Measurements from ENCODE around the gene SERPINA4. TPM values are rescaled to one million over a fixed set of nuclear protein-coding genes. Genes with fewer than 3 reads are reported as not detected.

Gene SERPINA4
- total and polyA plus RNA-seq, 2 of the 13 experiments (the other 11 are each of a cell fraction or from before 2014, with no cell fraction given): 39.1 to 57.8 TPM

DNA sequence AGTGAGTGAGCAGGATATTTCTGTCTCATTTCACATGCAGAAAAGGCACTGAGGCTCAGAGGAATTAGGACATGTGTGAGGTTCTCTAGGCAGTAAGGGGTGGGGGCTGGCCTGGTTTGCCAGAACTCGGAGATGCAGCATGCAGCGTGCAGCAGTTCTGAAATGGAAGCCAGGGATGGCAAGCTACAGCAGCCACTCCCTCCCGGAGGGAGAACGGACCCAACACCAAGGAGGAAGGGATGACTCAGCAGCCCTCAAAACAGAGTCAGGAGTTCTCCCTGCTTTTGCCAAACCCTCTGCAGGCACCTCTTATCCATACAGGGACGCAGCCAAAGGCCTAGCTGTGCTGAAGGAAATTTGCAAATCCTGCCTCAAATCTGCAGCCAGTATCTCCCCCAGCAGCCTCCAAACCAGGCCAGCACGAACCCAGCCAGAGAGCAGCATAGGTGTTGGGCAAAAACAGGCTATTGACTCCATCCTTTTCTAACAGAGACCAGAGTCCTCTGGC is 40.7 kb downstream of the SERPINA4 start (continued):
- TF ChIP-seq TOE1 (CRISPR knock-in tag; IDR thresholded peaks at IDR 0.05) (no peak), PPARG (CRISPR knock-in tag; conservative IDR thresholded peaks at IDR 0.05) (no peak), ZNF629 (CRISPR knock-in tag; conservative IDR thresholded peaks at IDR 0.05) (no peak), ZMYM4 (CRISPR knock-in tag; IDR thresholded peaks at IDR 0.05) (no peak), CCAR2 (optimal IDR thresholded peaks at IDR 0.05; ENCODE audit: low read depth, low read length) (no peak), HNRNPH1 (optimal IDR thresholded peaks at IDR 0.05; ENCODE audit: low read depth, low read length) (no peak), KAT2B (IDR thresholded peaks at IDR 0.05; ENCODE audit: borderline replicate concordance, low read depth, low read length) (no peak), NFE2L1 (CRISPR knock-in tag; IDR thresholded peaks at IDR 0.05; ENCODE audit: borderline replicate concordance) (peak; percentile 87; the same call in 1 of the 2 replicates), ASH2L (IDR thresholded peaks at IDR 0.05; ENCODE audit: insufficient read length, low read depth, low read length) (peak; percentile 44), ZNF616 (CRISPR knock-in tag; IDR thresholded peaks at IDR 0.05; ENCODE audit: low read depth) (no peak), U2AF1 (optimal IDR thresholded peaks at IDR 0.05; ENCODE audit: low read depth, low read length) (no peak), SNAI1 (CRISPR knock-in tag; IDR thresholded peaks at IDR 0.05; ENCODE audit: borderline replicate concordance) (no peak), ZNF615 (CRISPR knock-in tag; IDR thresholded peaks at IDR 0.05; ENCODE audit: borderline replicate concordance) (no peak), CENPX (CRISPR knock-in tag; IDR thresholded peaks at IDR 0.05) (no peak), ZNF883 (CRISPR knock-in tag; IDR thresholded peaks at IDR 0.05; ENCODE audit: not compliant biosample characterization) (no peak)
- TF ChIP-seq, protein P1, sequence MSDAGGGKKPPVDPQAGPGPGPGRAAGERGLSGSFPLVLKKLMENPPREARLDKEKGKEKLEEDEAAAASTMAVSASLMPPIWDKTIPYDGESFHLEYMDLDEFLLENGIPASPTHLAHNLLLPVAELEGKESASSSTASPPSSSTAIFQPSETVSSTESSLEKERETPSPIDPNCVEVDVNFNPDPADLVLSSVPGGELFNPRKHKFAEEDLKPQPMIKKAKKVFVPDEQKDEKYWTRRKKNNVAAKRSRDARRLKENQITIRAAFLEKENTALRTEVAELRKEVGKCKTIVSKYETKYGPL (CRISPR knock-in tag; IDR thresholded peaks at IDR 0.05): no peak
- TF ChIP-seq, protein P2, sequence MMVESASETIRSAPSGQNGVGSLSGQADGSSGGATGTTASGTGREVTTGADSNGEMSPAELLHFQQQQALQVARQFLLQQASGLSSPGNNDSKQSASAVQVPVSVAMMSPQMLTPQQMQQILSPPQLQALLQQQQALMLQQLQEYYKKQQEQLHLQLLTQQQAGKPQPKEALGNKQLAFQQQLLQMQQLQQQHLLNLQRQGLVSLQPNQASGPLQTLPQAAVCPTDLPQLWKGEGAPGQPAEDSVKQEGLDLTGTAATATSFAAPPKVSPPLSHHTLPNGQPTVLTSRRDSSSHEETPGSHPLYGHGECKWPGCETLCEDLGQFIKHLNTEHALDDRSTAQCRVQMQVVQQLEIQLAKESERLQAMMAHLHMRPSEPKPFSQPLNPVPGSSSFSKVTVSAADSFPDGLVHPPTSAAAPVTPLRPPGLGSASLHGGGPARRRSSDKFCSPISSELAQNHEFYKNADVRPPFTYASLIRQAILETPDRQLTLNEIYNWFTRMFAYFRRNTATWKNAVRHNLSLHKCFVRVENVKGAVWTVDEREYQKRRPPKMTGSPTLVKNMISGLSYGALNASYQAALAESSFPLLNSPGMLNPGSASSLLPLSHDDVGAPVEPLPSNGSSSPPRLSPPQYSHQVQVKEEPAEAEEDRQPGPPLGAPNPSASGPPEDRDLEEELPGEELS (CRISPR knock-in tag; IDR thresholded peaks at IDR 0.05): no peak
- TF ChIP-seq, protein P3, sequence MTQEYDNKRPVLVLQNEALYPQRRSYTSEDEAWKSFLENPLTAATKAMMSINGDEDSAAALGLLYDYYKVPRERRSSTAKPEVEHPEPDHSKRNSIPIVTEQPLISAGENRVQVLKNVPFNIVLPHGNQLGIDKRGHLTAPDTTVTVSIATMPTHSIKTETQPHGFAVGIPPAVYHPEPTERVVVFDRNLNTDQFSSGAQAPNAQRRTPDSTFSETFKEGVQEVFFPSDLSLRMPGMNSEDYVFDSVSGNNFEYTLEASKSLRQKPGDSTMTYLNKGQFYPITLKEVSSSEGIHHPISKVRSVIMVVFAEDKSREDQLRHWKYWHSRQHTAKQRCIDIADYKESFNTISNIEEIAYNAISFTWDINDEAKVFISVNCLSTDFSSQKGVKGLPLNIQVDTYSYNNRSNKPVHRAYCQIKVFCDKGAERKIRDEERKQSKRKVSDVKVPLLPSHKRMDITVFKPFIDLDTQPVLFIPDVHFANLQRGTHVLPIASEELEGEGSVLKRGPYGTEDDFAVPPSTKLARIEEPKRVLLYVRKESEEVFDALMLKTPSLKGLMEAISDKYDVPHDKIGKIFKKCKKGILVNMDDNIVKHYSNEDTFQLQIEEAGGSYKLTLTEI (CRISPR knock-in tag; conservative IDR thresholded peaks at IDR 0.05): no peak
- TF ChIP-seq, protein P4, sequence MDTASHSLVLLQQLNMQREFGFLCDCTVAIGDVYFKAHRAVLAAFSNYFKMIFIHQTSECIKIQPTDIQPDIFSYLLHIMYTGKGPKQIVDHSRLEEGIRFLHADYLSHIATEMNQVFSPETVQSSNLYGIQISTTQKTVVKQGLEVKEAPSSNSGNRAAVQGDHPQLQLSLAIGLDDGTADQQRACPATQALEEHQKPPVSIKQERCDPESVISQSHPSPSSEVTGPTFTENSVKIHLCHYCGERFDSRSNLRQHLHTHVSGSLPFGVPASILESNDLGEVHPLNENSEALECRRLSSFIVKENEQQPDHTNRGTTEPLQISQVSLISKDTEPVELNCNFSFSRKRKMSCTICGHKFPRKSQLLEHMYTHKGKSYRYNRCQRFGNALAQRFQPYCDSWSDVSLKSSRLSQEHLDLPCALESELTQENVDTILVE (CRISPR knock-in tag; IDR thresholded peaks at IDR 0.05): no peak
- TF ChIP-seq, protein P5, sequence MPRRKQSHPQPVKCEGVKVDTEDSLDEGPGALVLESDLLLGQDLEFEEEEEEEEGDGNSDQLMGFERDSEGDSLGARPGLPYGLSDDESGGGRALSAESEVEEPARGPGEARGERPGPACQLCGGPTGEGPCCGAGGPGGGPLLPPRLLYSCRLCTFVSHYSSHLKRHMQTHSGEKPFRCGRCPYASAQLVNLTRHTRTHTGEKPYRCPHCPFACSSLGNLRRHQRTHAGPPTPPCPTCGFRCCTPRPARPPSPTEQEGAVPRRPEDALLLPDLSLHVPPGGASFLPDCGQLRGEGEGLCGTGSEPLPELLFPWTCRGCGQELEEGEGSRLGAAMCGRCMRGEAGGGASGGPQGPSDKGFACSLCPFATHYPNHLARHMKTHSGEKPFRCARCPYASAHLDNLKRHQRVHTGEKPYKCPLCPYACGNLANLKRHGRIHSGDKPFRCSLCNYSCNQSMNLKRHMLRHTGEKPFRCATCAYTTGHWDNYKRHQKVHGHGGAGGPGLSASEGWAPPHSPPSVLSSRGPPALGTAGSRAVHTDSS (CRISPR knock-in tag; conservative IDR thresholded peaks at IDR 0.05): no peak
- TF ChIP-seq, protein P6, sequence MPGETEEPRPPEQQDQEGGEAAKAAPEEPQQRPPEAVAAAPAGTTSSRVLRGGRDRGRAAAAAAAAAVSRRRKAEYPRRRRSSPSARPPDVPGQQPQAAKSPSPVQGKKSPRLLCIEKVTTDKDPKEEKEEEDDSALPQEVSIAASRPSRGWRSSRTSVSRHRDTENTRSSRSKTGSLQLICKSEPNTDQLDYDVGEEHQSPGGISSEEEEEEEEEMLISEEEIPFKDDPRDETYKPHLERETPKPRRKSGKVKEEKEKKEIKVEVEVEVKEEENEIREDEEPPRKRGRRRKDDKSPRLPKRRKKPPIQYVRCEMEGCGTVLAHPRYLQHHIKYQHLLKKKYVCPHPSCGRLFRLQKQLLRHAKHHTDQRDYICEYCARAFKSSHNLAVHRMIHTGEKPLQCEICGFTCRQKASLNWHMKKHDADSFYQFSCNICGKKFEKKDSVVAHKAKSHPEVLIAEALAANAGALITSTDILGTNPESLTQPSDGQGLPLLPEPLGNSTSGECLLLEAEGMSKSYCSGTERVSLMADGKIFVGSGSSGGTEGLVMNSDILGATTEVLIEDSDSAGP (CRISPR knock-in tag; IDR thresholded peaks at IDR 0.05; ENCODE audit: borderline replicate concordance): no peak; the same call in 1 of the 2 replicates

Data from HepG2 (cell line).